ENCODE measurements around the gene LCE4A.
"Not testable (repeated sequence)": the region's sequence is repeated elsewhere in the genome, so short reads cannot be mapped to it uniquely, and the experiment has no call there.

Gene LCE4A

GRCh38 chr1:152707860-152708259 is at the start of gene LCE4A:
LCE4A (plus strand) TSS chr1:152708160; CDS start chr1:152709076, 916 bp downstream.
- DNase-seq, result no peak

- DNase-seq, result no peak
These were observed 49.3 kb upstream of the LCE4A start for GRCh38 chr1:152658649-152659048.

- no peak for DNase-seq
These were observed 44.9 kb upstream of the LCE4A start, which contains the start of gene LCE2D for GRCh38 chr1:152663098-152663497. LCE2D (plus strand) TSS chr1:152663380; CDS start chr1:152664106, 726 bp downstream.

GRCh38 chr1:152666171-152666570 is 41.8 kb upstream of the LCE4A start:
- DNase-seq, result not testable (repeated sequence)

GRCh38 chr1:152667648-152668047 is 40.3 kb upstream of the LCE4A start:
- DNase-seq, result no peak

- DNase-seq, result no peak
These were observed 34.9 kb upstream of the LCE4A start for GRCh38 chr1:152673016-152673415.

GRCh38 chr1:152674983-152675382 is 33.0 kb upstream of the LCE4A start, which contains the start of gene LCE2C:
LCE2C (plus strand) TSS chr1:152675279; CDS start chr1:152676016, 737 bp downstream.
- DNase-seq, result not testable (repeated sequence)

- no peak for DNase-seq
These were observed 28.5 kb upstream of the LCE4A start for GRCh38 chr1:152679459-152679858.

- no peak for DNase-seq
These were observed 26.3 kb upstream of the LCE4A start for GRCh38 chr1:152681616-152682015.

GRCh38 chr1:152683846-152684245 is 24.1 kb upstream of the LCE4A start:
- no peak for DNase-seq

- DNase-seq, result not testable (repeated sequence)
These were observed 22.1 kb upstream of the LCE4A start, which contains the start of gene LCE2B for GRCh38 chr1:152685823-152686222. LCE2B (plus strand) TSS chr1:152686123; CDS start chr1:152686844, 721 bp downstream.

GRCh38 chr1:152697701-152698600 is 10.0 kb upstream of the LCE4A start, which contains the start of gene LCE2A:
LCE2A (plus strand) TSS chr1:152698345; CDS start chr1:152698902, 557 bp downstream.
- DNase-seq, result no peak

GRCh38 chr1:152699746-152700145 is 8.2 kb upstream of the LCE4A start:
- no peak for DNase-seq

- no peak for DNase-seq
These were observed 10.3 kb downstream of the LCE4A start for GRCh38 chr1:152718238-152718637.

GRCh38 chr1:152725261-152725660 is 17.3 kb downstream of the LCE4A start:
- DNase-seq, result no peak

GRCh38 chr1:152728986-152729385 is 21.0 kb downstream of the LCE4A start:
- DNase-seq, result no peak

GRCh38 chr1:152735648-152736047 is 27.7 kb downstream of the LCE4A start:
- no peak for DNase-seq

GRCh38 chr1:152737997-152738396 is 30.0 kb downstream of the LCE4A start:
- no peak for DNase-seq

GRCh38 chr1:152739841-152740240 is 31.9 kb downstream of the LCE4A start:
- no peak for DNase-seq

GRCh38 chr1:152741656-152742055 is 33.7 kb downstream of the LCE4A start:
- DNase-seq, result no peak

- no peak for DNase-seq
These were observed 35.6 kb downstream of the LCE4A start for GRCh38 chr1:152743371-152744145.

GRCh38 chr1:152745289-152745704 is 37.3 kb downstream of the LCE4A start:
- peak; percentile 9 for DNase-seq

GRCh38 chr1:152745765-152746444 is 37.9 kb downstream of the LCE4A start:
- DNase-seq, result no peak
